Fibroblast of mammary gland (primary cell): Measurements from ENCODE around the gene ARFGAP3.
"Not testable (repeated sequence)": the region's sequence is repeated elsewhere in the genome, so short reads cannot be mapped to it uniquely, and the experiment has no call there.

ENCODE experiments used
- DNase-seq: peaks from one replicate; pipeline ENCODE4 v3.0.0-alpha.2; 2010; ENCODE audit warnings: low read depth
- H3K4me3 ChIP-seq: 2 replicates; pipeline ENCODE4 v1.5.1; 2011; ENCODE audit warnings: low read depth, mild to moderate bottlenecking, low read length, moderate library complexity; ENCODE audit not compliant: control insufficient read depth
- TF ChIP-seq, protein P1 (sequence below): conservative IDR thresholded peaks from 2 replicates; pipeline ENCODE4 v1.5.1; 2011; ENCODE audit warnings: low read depth, low read length, inconsistent platforms; ENCODE audit not compliant: control insufficient read depth, insufficient read depth

The ARFGAP3 gene

DNA sequence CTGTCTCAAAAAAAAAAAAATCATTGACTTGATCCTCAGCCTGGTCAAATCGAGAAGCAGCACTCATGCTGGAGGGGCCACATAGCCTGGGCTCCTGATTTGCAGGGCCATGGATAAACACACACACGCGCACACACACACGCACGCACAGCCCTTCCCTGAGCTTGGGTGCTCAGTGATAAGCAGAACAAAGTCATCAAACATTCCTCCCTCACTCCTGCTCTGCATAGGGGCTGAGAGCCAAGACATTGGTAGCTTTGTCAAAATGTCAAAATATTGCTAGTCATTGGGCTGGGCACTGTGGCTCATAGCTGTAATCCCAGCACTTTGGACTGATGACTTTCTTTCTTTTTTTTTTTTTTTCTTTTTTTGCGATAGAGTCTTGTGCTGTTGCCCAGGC, 102.4 kb downstream of the ARFGAP3 start:
- TF ChIP-seq, protein P1, sequence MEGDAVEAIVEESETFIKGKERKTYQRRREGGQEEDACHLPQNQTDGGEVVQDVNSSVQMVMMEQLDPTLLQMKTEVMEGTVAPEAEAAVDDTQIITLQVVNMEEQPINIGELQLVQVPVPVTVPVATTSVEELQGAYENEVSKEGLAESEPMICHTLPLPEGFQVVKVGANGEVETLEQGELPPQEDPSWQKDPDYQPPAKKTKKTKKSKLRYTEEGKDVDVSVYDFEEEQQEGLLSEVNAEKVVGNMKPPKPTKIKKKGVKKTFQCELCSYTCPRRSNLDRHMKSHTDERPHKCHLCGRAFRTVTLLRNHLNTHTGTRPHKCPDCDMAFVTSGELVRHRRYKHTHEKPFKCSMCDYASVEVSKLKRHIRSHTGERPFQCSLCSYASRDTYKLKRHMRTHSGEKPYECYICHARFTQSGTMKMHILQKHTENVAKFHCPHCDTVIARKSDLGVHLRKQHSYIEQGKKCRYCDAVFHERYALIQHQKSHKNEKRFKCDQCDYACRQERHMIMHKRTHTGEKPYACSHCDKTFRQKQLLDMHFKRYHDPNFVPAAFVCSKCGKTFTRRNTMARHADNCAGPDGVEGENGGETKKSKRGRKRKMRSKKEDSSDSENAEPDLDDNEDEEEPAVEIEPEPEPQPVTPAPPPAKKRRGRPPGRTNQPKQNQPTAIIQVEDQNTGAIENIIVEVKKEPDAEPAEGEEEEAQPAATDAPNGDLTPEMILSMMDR: no peak
- peak; percentile 88 for DNase-seq
- no peak overlapping the region for H3K4me3 ChIP-seq

DNA sequence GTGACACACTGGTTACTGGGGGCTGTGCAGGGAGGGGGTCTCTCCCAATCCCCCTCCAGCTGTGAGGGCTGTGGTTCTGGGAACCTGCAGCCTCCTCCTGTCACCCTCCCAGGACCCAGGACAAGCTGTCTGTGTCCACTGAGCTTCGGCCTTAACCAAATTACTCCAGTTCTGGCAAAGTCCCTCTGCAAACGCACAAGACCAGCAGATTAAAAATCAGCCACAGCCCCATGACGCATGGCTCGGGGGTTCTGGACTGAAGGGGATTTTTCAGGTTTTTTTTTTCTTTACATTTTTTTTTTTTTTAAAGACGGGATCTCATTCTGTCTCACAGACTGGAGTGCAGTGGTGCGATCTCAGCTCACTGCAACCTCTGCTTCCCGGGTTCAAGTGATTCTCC, 104.2 kb downstream of the ARFGAP3 start:
- TF ChIP-seq, protein P1: no peak
- no peak overlapping the region for H3K4me3 ChIP-seq
- peak; percentile 69 for DNase-seq

DNA sequence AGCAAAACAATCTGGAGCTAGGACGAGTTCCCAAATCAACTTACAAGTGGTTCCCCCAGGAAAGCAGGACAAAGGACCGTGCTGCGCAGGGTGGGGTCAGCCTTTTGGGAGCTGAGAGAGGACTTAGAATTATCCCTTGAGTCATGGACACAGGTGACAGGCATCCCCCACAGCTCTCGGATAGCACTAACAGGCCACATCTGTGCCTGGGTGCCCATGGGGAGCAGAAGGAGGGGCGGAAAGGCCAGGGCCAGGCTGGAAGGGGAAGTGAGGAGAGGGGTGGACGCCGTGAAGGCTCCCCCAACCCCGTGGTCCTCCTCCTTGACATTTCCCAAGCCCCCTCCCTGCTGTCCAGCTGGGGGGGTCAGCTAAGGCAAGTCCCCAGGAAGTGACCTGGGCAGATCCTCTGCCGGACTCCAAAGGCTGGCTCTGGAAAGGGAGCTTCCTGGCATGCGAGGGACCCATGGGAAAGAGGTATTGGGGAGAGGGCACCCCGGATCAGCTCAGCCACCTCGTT, 104.8 kb downstream of the ARFGAP3 start:
- no peak for DNase-seq
- H3K4me3 ChIP-seq: no peak overlapping the region
- TF ChIP-seq, protein P1: no peak

DNA sequence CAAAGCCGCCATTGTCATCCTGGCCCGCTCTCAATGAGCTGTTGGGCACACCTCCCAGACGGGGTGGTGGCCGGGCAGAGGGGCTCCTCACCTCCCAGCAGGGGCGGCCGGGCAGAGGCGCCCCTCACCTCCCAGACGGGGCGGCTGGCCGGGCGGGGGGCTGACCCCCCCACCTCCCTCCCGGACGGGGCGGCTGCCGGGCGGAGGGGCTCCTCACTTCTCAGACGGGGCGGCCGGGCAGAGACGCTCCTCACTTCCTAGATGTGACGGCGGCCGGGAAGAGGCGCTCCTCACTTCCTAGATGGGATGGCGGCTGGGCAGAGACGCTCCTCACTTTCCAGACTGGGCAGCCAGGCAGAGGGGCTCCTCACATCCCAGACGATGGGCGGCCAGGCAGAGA, 106.7 kb downstream of the ARFGAP3 start:
- not testable (repeated sequence) for H3K4me3 ChIP-seq, DNase-seq

DNA sequence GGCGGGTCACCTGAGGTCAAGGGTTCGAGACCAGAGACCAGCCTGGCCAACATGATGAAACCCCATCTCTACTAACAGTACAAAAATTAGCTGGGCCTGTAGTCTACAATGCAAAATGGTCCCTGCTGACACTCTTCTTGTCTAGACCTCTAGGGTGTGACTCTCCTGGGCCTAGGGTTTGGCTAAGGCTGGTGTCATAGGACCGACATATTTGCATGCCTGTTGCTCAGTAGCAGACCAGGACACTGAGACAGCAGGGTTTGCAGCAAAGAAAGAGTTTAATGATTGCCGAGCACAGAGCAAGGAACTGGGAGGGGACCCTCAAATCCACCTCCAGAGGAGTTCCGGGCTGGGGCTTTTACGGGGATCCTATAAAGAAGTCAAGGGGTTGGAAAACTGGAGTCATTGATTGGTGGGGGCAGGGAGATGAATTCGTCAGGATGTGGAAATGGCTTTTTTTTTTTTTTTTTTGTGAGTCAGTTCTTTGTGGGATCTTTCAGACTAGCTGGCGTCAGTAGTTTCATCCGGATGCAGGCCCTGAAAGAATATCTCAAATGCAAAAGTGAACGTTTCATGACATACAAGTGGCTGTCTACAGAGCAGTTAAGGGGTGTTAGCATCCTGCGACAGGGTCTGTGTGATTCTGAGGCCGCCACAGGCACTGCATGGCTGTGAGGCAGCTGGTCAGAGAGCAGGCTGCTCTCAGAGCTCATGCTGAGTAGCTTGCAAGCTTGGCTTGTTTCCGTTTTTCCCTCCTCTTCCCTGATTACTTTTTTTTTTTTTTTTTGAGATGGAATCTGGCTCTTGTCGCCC, 109.2 kb downstream of the ARFGAP3 start:
- no peak overlapping the region for H3K4me3 ChIP-seq
- DNase-seq: peak; percentile 86

More for the DNA sequence above, 109.2 kb downstream of the ARFGAP3 start:
- TF ChIP-seq, protein P1: no peak
